Osteoblast (primary cell): ENCODE results near the gene ARHGAP31. TPM values are rescaled to one million over a fixed set of nuclear protein-coding genes. Genes with fewer than 3 reads are reported as not detected.

Experiments used
- DNase-seq: peaks from one replicate; pipeline ENCODE4 v3.0.0; 2011; ENCODE audit warnings: low spot score, mixed read lengths; ENCODE audit not compliant: insufficient read length; ENCODE audit errors: missing footprints
- H2AFZ ChIP-seq: 2 replicates; pipeline ENCODE4 v1.6.0; 2011; ENCODE audit warnings: mild to moderate bottlenecking, low read length
- H3K27ac ChIP-seq: 2 replicates; pipeline ENCODE4 v1.5.1; 2011; ENCODE audit warnings: mild to moderate bottlenecking, low read depth, low read length, moderate library complexity
- H3K27me3 ChIP-seq: 2 replicates; pipeline ENCODE4 v1.6.0; 2012; ENCODE audit warnings: mild to moderate bottlenecking, control low read depth, inconsistent platforms, low read length, moderate library complexity; ENCODE audit not compliant: insufficient read depth
- H3K36me3 ChIP-seq: 2 replicates; pipeline ENCODE4 v1.5.1; 2011; ENCODE audit warnings: mild to moderate bottlenecking, low read length, control low read depth, moderate library complexity; ENCODE audit not compliant: insufficient read depth
- H3K4me1 ChIP-seq: 2 replicates; pipeline ENCODE4 v1.5.1; 2011; ENCODE audit warnings: mild to moderate bottlenecking, low read length, control low read depth, moderate library complexity; ENCODE audit not compliant: insufficient read depth
- H3K4me2 ChIP-seq: 2 replicates; pipeline ENCODE4 v1.6.0; 2011; ENCODE audit warnings: mild to moderate bottlenecking, low read length; ENCODE audit not compliant: insufficient read depth
- H3K4me3 ChIP-seq: fragments of 200-600 bp; sonication (generic); 3 replicates; pipeline ENCODE4 v1.5.1; 2012; ENCODE audit warnings: mild to moderate bottlenecking, low read length, inconsistent platforms; ENCODE audit not compliant: insufficient read depth
- H3K79me2 ChIP-seq: 2 replicates; pipeline ENCODE4 v1.6.0; 2012; ENCODE audit warnings: mild to moderate bottlenecking, low read length, control low read depth, inconsistent platforms; ENCODE audit not compliant: insufficient read depth
- H3K9me3 ChIP-seq: 2 replicates; pipeline ENCODE4 v1.5.1; 2011; ENCODE audit warnings: low read depth, low read length, control low read depth
- H4K20me1 ChIP-seq: 2 replicates; pipeline ENCODE4 v1.6.0; 2012; ENCODE audit warnings: mild to moderate bottlenecking, low read length, control low read depth; ENCODE audit not compliant: insufficient read depth
- CTCF ChIP-seq: IDR thresholded peaks from 2 replicates; pipeline ENCODE4 v1.5.1; 2011; ENCODE audit warnings: mild to moderate bottlenecking, low read depth, low read length, moderate library complexity; ENCODE audit errors: extremely low read depth
- total RNA-seq: library from RNA; depleted of rRNA; stranded (reverse); fragments of >200 nt; gene quantifications from 2 replicates; pipeline ENCODE4 v1.2.3, GENCODE V29; 2012

ARHGAP31 gene
- total RNA-seq, 1 donor = 56.5 TPM

- Histone ChIP-seq H3K27ac (peak overlapping the region; percentile 82), H3K36me3 (peaks cover 27% of the 10 kb centered on the region), H4K20me1 (peaks cover 8% of the 10 kb centered on the region), H3K79me2 (peaks cover 73% of the 10 kb centered on the region), H3K4me1 (peaks cover 36% of the 10 kb centered on the region), H3K4me3 (peak overlapping the region; percentile 86), H3K4me2 (peak overlapping the region; percentile 97), H2AFZ (no peak overlapping the region), H3K9me3 (no peaks in the 10 kb centered on the region), H3K27me3 (no peaks in the 10 kb centered on the region)
- TF ChIP-seq CTCF = no peak
- DNase-seq = peak; percentile 54
Measured at GRCh38 chr3:119296727-119297122, 2.5 kb downstream of the ARHGAP31 start.

GRCh38 chr3:119297169-119297568, 3.0 kb downstream of the ARHGAP31 start:
- Histone ChIP-seq H3K27me3 (no peaks in the 10 kb centered on the region), H3K4me1 (peaks cover 36% of the 10 kb centered on the region), H3K36me3 (peaks cover 27% of the 10 kb centered on the region), H3K9me3 (no peaks in the 10 kb centered on the region), H3K4me2 (peak overlapping the region; percentile 97), H3K4me3 (peak overlapping the region; percentile 9), H3K27ac (peak overlapping the region; percentile 82), H3K79me2 (peaks cover 77% of the 10 kb centered on the region), H4K20me1 (peaks cover 8% of the 10 kb centered on the region), H2AFZ (no peak overlapping the region)
- DNase-seq = peak; percentile 88
- TF ChIP-seq CTCF = no peak

GRCh38 chr3:119298565-119298941, 4.4 kb downstream of the ARHGAP31 start:
- no peak overlapping the region for H2AFZ ChIP-seq
- no peak for DNase-seq
- H3K79me2 ChIP-seq = peaks cover 91% of the 10 kb centered on the region
- no peaks in the 10 kb centered on the region for H3K27me3 ChIP-seq
- peaks cover 41% of the 10 kb centered on the region for H3K4me1 ChIP-seq
- H4K20me1 ChIP-seq = peaks cover 8% of the 10 kb centered on the region
- H3K36me3 ChIP-seq = peaks cover 34% of the 10 kb centered on the region
- no peak overlapping the region for H3K4me3 ChIP-seq
- TF ChIP-seq CTCF = no peak
- H3K4me2 ChIP-seq = peak overlapping the region; percentile 97
- no peak overlapping the region for H3K27ac ChIP-seq
- H3K9me3 ChIP-seq = no peaks in the 10 kb centered on the region

- Histone ChIP-seq H3K9me3 (no peaks in the 10 kb centered on the region), H3K27ac (peak overlapping the region; percentile 2), H3K79me2 (peaks cover 89% of the 10 kb centered on the region), H3K4me1 (peaks cover 61% of the 10 kb centered on the region), H3K4me3 (no peak overlapping the region), H3K36me3 (peaks cover 34% of the 10 kb centered on the region), H4K20me1 (peaks cover 8% of the 10 kb centered on the region), H3K27me3 (no peaks in the 10 kb centered on the region), H3K4me2 (peak overlapping the region; percentile 27), H2AFZ (no peak overlapping the region)
- no peak for TF ChIP-seq CTCF
- no peak for DNase-seq
Measured at GRCh38 chr3:119300991-119301391, 6.8 kb downstream of the ARHGAP31 start.
